Vein endothelial cell (primary cell): ENCODE results near the gene TEP1. TPM values are rescaled to one million over a fixed set of nuclear protein-coding genes. Genes with fewer than 3 reads are reported as not detected.
A peak's percentile ranks its signal among the peaks of the same experiment; 100 is the strongest.

ENCODE experiments used
- small RNA-seq: library from RNA; depleted of rRNA; stranded (forward); fragments of <200 nt; gene quantifications from one replicate; pipeline ENCODE3, GENCODE V24; 2012
- total RNA-seq: library from RNA; depleted of rRNA; stranded (reverse); fragments of >200 nt; gene quantifications from 2 replicates; pipeline ENCODE4 v1.2.3, GENCODE V29; 2012

The TEP1 gene
- total RNA-seq = 23.2 and 30.5 TPM in 2 replicates

GRCh38 chr14:20412876-20413743 is at the start of gene TEP1:
Gene TEP1, minus strand, starts transcription at chr14:20413501. Its CDS starts 5,062 bp downstream, at chr14:20408439.

GRCh38 chr14:20461225-20462141 is 48.2 kb upstream of the TEP1 start, which contains the start of gene PIP4P1:
Gene PIP4P1, minus strand, starts transcription at chr14:20461434. Its CDS starts 109 bp downstream, at chr14:20461325.

DNA sequence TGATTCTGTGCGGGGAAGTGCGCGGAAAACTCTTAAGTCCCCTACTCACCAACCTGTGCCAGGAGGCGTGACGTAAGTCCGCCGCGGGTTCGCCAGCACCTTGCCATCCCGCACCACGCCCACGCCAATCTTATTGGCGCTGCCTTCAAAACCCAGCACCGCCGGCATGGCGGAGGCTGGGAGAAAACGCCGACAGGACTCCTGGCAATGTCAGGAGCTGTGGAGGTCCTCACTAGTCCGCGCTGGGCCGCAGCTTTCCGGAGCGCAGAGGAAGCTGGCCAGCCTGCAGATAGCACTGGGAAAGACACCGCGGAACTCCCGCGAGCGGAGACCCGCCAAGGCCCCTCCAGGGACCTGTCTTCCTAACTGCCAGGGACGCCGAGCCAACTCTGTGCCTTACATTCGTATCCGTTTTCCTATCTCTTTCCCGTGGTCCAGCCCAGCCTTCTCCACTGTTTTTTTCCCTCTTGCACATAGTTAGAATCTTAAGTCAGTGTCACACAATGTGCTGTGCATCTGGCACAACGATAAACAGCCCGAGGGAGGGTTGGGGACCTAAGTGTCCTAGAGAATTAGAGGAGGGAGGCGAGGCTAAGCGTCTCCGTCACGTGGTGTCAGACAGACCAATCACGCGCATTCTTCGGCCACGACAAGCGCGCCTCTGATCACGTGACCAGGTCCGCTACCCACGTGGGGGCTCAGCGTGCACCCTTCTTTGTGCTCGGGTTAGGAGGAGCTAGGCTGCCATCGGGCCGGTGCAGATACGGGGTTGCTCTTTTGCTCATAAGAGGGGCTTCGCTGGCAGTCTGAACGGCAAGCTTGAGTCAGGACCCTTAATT is 41.4 kb upstream of the TEP1 start, which contains the start of the genes APEX1 and OSGEP:
Gene APEX1, plus strand, starts transcription at position 711 of the 839 bp plus-strand sequence. CDS start 420 bp downstream, outside the sequence.
Gene OSGEP, minus strand, starts transcription at position 297 of the 839 bp plus-strand sequence. Its CDS starts 129 bp downstream, at position 168.

GRCh38 chr14:20435582-20436362 is 22.5 kb upstream of the TEP1 start, which contains the start of gene KLHL33:
Gene KLHL33, minus strand, starts transcription at chr14:20436166. Its CDS starts 355 bp downstream, at chr14:20435811.

DNA sequence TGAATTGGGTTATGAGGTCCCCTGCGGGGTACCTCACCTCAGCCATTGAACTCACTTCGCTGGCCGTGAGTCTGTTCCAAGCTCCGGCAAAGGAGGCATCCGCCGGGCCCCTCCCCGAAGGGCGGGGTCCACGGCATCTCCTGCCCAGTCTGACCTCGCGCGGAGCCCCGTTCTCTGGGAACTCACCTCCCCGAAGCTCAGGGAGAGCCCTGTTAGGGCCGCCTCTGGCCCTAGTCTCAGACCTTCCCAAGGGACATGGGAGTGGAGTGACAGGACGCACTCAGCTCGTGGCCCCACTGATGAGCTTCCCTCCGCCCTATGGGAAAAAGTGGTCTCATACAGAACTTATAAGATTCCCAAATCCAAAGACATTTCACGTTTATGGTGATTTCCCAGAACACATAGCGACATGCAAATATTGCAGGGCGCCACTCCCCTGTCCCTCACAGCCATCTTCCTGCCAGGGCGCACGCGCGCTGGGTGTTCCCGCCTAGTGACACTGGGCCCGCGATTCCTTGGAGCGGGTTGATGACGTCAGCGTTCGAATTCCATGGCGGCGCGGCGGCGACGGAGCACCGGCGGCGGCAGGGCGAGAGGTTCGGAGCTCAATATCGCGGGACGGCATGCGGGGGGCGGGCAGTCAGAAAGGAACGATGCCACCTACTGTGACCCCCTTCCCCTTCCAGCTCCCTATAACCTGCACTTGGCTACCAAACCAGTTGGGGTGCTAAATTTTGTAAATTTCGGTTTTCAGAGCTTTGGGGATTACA is 70.0 kb downstream of the TEP1 start, which contains the start of gene PARP2:
Gene PARP2, plus strand, starts transcription at position 544 of the 770 bp plus-strand sequence. Its CDS starts 7 bp downstream, at position 551.

GRCh38 chr14:20332788-20333493 is 80.4 kb downstream of the TEP1 start, which contains the start of gene CCNB1IP1:
Gene CCNB1IP1, minus strand, starts transcription at chr14:20333279. Its CDS starts 16,756 bp downstream, at chr14:20316523.

Small RNAs within 50 kb of the gene (small RNA-seq; reads per million reads assigned to genes)
- gene RNA5SP382 (1.2 reads per million, percentile 64 among the genes with 10 or more reads in this experiment), gene SNORA79B (1.3 reads per million, percentile 68 among the genes with 10 or more reads in this experiment), gene SNORD126 (106 reads per million, percentile 99 among the genes with 10 or more reads in this experiment)

Other genes with a start within 250 kb of the TEP1 start
- gene OR11G2, start 222.6 kb downstream of the TEP1 start, total RNA-seq = not detected in 2 replicates
- gene OR11H6, start 189.8 kb downstream of the TEP1 start, total RNA-seq = not detected in 2 replicates
- gene OR11H7, start 184.5 kb downstream of the TEP1 start, total RNA-seq = not detected in 2 replicates
- not detected in 2 replicates for gene OR11H4, start 174.2 kb downstream of the TEP1 start, total RNA-seq
- 19.3 TPM in 2 replicates for gene TTC5, start 107.5 kb downstream of the TEP1 start, total RNA-seq
- 35.0 and 35.9 TPM in 2 replicates for gene CCNB1IP1, start 80.2 kb downstream of the TEP1 start, total RNA-seq
- gene PARP2, start 69.9 kb downstream of the TEP1 start, total RNA-seq = 10.1 and 11.4 TPM in 2 replicates
- gene KLHL33, start 22.7 kb upstream of the TEP1 start, total RNA-seq = not detected in 2 replicates
- gene OSGEP, start 41.3 kb upstream of the TEP1 start, total RNA-seq = 45.1 and 49.5 TPM in 2 replicates
- gene APEX1, start 41.7 kb upstream of the TEP1 start, total RNA-seq = 60.2 and 74.5 TPM in 2 replicates
- 25.8 and 26.1 TPM in 2 replicates for gene PIP4P1, start 47.9 kb upstream of the TEP1 start, total RNA-seq
- 343 and 388 TPM in 2 replicates for gene PNP, start 55.9 kb upstream of the TEP1 start, total RNA-seq
- gene RNASE10, start 92.0 kb upstream of the TEP1 start, total RNA-seq = 0.48 and 4.2 TPM in 2 replicates
- gene RNASE9, start 147.5 kb upstream of the TEP1 start, total RNA-seq = not detected in 2 replicates
- not detected in 2 replicates for gene RNASE11, start 174.5 kb upstream of the TEP1 start, total RNA-seq
- not detected in 2 replicates for gene RNASE12, start 177.9 kb upstream of the TEP1 start, total RNA-seq
- gene OR6S1, start 228.2 kb upstream of the TEP1 start, total RNA-seq = not detected in 2 replicates